Right lobe of liver (tissue), 6 donors: Measurements from ENCODE around the gene CIAPIN1. TPM values are rescaled to one million over a fixed set of nuclear protein-coding genes. Genes with fewer than 3 reads are reported as not detected.
A peak's percentile ranks its signal among the peaks of the same experiment; 100 is the strongest.

ENCODE experiments used
- ATAC-seq, 4 donors: fragments of 200-7000 bp; cut with Tn5 transposase; one replicate each; pipeline ENCODE4 v1.9.1; 2020; ENCODE audit warnings: mild to moderate bottlenecking in 4 of 4, moderate library complexity in 4 of 4
- DNase-seq, 3 donors: peaks; one replicate each; pipeline ENCODE4 v3.0.0-alpha.2; 2020
- H3K27ac ChIP-seq, 3 donors: fragments of 200-600 bp; one replicate each; pipeline ENCODE4 v1.8.0; 2022
- H3K27me3 ChIP-seq, 2 donors: fragments of 200-600 bp; one replicate each; pipeline ENCODE4 v1.8.0; 2022
- H3K36me3 ChIP-seq, 4 donors: fragments of 200-600 bp; sonication (generic) in 1 of 4; one replicate each; pipeline versions ENCODE4 v1.5.1 to v1.8.0; 2017 to 2022; ENCODE audit warnings: control low read depth in 1 of 4
- H3K4me1 ChIP-seq, 4 donors: fragments of 200-600 bp; sonication (generic) in 1 of 4; one replicate each; pipeline versions ENCODE4 v1.5.1 to v1.8.0; 2017 to 2022; ENCODE audit warnings: control low read depth in 1 of 4
- H3K4me3 ChIP-seq, 3 donors: fragments of 200-600 bp; one replicate each; pipeline ENCODE4 v1.8.0; 2022
- H3K9me3 ChIP-seq, 4 donors: fragments of 200-600 bp; sonication (generic) in 1 of 4; one replicate each; pipeline versions ENCODE4 v1.5.1 to v1.8.0; 2017 to 2022; ENCODE audit warnings: control low read depth in 1 of 4
- CTCF ChIP-seq, 4 donors: fragments of 200-600 bp in 3 of 4; fragments of 450-650 bp in 1 of 4; IDR thresholded peaks; one replicate each; pipeline versions ENCODE4 v1.5.1 to v1.8.0; 2016 to 2022; ENCODE audit warnings: antibody characterized with exemption in 4 of 4, mild to moderate bottlenecking in 2 of 4
- POLR2A ChIP-seq: fragments of 450-650 bp; IDR thresholded peaks from one replicate; pipeline ENCODE4 v1.6.1; 2017; ENCODE audit warnings: antibody characterized with exemption, mild to moderate bottlenecking
- WGBS: methylation state at CpG from one replicate; pipeline ENCODE4 v1.1.6; 2018; ENCODE audit warnings: low coverage, low lambda C conversion rate; ENCODE audit not compliant: insufficient coverage; ENCODE audit errors: missing lambda C conversion rate; 5-methylcytosine and 5-hydroxymethylcytosine counted together
- intact Hi-C, 2 donors: fragments of 100-400 bp; cut with DNase I; formaldehyde crosslinking; loops; one replicate each; pipeline versions ENCODE4 v1.11.2 to v1.14.1; 2022
- total RNA-seq, 6 experiments: library from RNA; depleted of rRNA in 2 of 6; stranded (reverse); fragments of >200 nt in 2 of 6; fragmentation: NEBNext Ultra II Directional in 3 of 6; extraction: Animal tissue kit (Norgen Biotek cat#: 25700) in 3 of 6; gene quantifications; one replicate each; pipeline versions ENCODE4 v1.1.0 to v1.2.4, GENCODE V29; 2016 to 2023
- donor health status: DM: no; HTN: yes; CAD: no.
- donor health status: DM: no; HTN: no; CAD: no.
- donor health status: DM: no; HTN: no; CAD: no.
- donor health status: DM: no; HTN: yes; CAD: no.
- donor health status: DM: no; HTN: yes; CAD: no.

Gene CIAPIN1
- total RNA-seq, 6 experiments from 2014 or later, result 23.3 to 27.4 (median 23.9) TPM

- Histone ChIP-seq H3K27me3 (no peaks in the 10 kb centered on the region), H3K36me3 (peaks cover 0 to 69% (median 38%) of the 10 kb centered on the region in 4 donors), H3K27ac (peak overlapping the region in 2 of 3 donors; percentile 48 to 84), H3K9me3 (no peaks in the 10 kb centered on the region), H3K4me3 (no peak overlapping the region), H3K4me1 (peaks cover 0 to 38% (median 21%) of the 10 kb centered on the region in 4 donors)
- TF ChIP-seq CTCF (IDR thresholded peaks at IDR 0.05), result no peak
- no peak for TF ChIP-seq POLR2A
- WGBS, result 96% methylated on average over 7 of the region's 9 CpGs
- intact Hi-C loops, result loop anchor here in 1 of 2 donors (10.0 kb wide), 1 partner anchor 45 kb away; no protein-coding TSS in a partner anchor
- DNase-seq (no peak), ATAC-seq (no peak)
Observed at GRCh38 chr16:57469917-57470470, 22.8 kb upstream of the CIAPIN1 start.

GRCh38 chr16:57469046-57469445, 21.9 kb upstream of the CIAPIN1 start:
- H3K4me3 ChIP-seq, result no peak overlapping the region
- TF ChIP-seq POLR2A, result no peak
- no peak for TF ChIP-seq CTCF (IDR thresholded peaks at IDR 0.05)
- DNase-seq (no peak), ATAC-seq (no peak)
- peaks cover 0 to 42% (median 23%) of the 10 kb centered on the region in 4 donors for H3K4me1 ChIP-seq
- no peaks in the 10 kb centered on the region for H3K9me3 ChIP-seq
- peaks cover 0 to 66% (median 34%) of the 10 kb centered on the region in 4 donors for H3K36me3 ChIP-seq
- H3K27ac ChIP-seq, result no peak overlapping the region
- intact Hi-C loops, result loop anchor here in 1 of 2 donors (10.0 kb wide), 1 partner anchor 46 kb away; no protein-coding TSS in a partner anchor
- 73% methylated on average over 5 of the region's 11 CpGs for WGBS
- no peaks in the 10 kb centered on the region for H3K27me3 ChIP-seq

GRCh38 chr16:57468346-57468745, 21.2 kb upstream of the CIAPIN1 start:
- no peak for ATAC-seq
- H3K27ac ChIP-seq, result no peak overlapping the region
- H3K27me3 ChIP-seq, result no peaks in the 10 kb centered on the region
- H3K36me3 ChIP-seq, result peaks cover 0 to 62% (median 32%) of the 10 kb centered on the region in 4 donors
- peaks cover 0 to 48% (median 26%) of the 10 kb centered on the region in 4 donors for H3K4me1 ChIP-seq
- no peak for DNase-seq
- H3K4me3 ChIP-seq, result no peak overlapping the region
- H3K9me3 ChIP-seq, result no peaks in the 10 kb centered on the region
- no peak for TF ChIP-seq POLR2A
- TF ChIP-seq CTCF (IDR thresholded peaks at IDR 0.05), result no peak
- intact Hi-C loops, result loop anchor here in 1 of 2 donors (10.0 kb wide), 1 partner anchor 46 kb away; no protein-coding TSS in a partner anchor
- 71% methylated on average over 1 of the region's 2 CpGs for WGBS

- peaks cover 0 to 15% (median 6%) of the 10 kb centered on the region in 4 donors for H3K4me1 ChIP-seq
- no peak for TF ChIP-seq POLR2A
- TF ChIP-seq CTCF (IDR thresholded peaks at IDR 0.05), result no peak
- DNase-seq (no peak), ATAC-seq (no peak)
- no peaks in the 10 kb centered on the region for H3K27me3 ChIP-seq
- H3K27ac ChIP-seq, result no peak overlapping the region
- WGBS, result 74% methylated on average over 2 of the region's 2 CpGs
- peaks cover 0 to 60% (median 19%) of the 10 kb centered on the region in 4 donors for H3K36me3 ChIP-seq
- H3K4me3 ChIP-seq, result no peak overlapping the region
- H3K9me3 ChIP-seq, result no peaks in the 10 kb centered on the region
- intact Hi-C loops, result loop anchor here in 1 of 2 donors (10.0 kb wide), 1 partner anchor 50 kb away; no protein-coding TSS in a partner anchor
Observed at GRCh38 chr16:57464523-57464922, 17.3 kb upstream of the CIAPIN1 start.
